Uterus (tissue), 4 donors: ENCODE data around the gene TM9SF3. TPM values are rescaled to one million over a fixed set of nuclear protein-coding genes. Genes with fewer than 3 reads are reported as not detected.

Source experiments
- DNase-seq, 2 donors: peaks; one replicate each; pipeline ENCODE4 v3.0.0-alpha.2; 2019 to 2020
- H3K27ac ChIP-seq, 2 donors: fragments of 200-600 bp; sonication (generic); 1 replicate in 1 of 2; 2 replicates in 1 of 2; pipeline ENCODE4 v1.5.1; 2016 to 2018
- H3K27me3 ChIP-seq, 2 donors: fragments of 200-600 bp; sonication (generic); one replicate each; pipeline ENCODE4 v1.5.1; 2018 to 2019; ENCODE audit warnings: control low read depth in 1 of 2
- H3K36me3 ChIP-seq, 2 donors: fragments of 200-600 bp; sonication (generic); one replicate each; pipeline ENCODE4 v1.5.1; 2019; ENCODE audit warnings: control low read depth in 1 of 2
- H3K4me1 ChIP-seq, 2 donors: fragments of 200-600 bp; sonication (generic); one replicate each; pipeline ENCODE4 v1.5.1; 2018 to 2019; ENCODE audit warnings: control low read depth in 1 of 2
- H3K4me3 ChIP-seq, 2 donors: fragments of 200-600 bp; sonication (generic); 1 replicate in 1 of 2; 2 replicates in 1 of 2; pipeline ENCODE4 v1.5.1; 2018 to 2019; ENCODE audit warnings: mild to moderate bottlenecking in 1 of 2
- H3K9me3 ChIP-seq, 2 donors: fragments of 200-600 bp; sonication (generic); one replicate each; pipeline ENCODE4 v1.5.1; 2019; ENCODE audit warnings: control low read depth in 1 of 2
- CTCF ChIP-seq, 4 experiments: fragments of 200-600 bp in 2 of 4; fragments of 450-650 bp in 2 of 4; sonication (generic) in 2 of 4; IDR thresholded peaks; one replicate each; pipeline ENCODE4 v1.5.1; 2016 to 2019; ENCODE audit warnings: antibody characterized with exemption in 4 of 4, mild to moderate bottlenecking in 2 of 4, moderate library complexity in 1 of 4
- POLR2A ChIP-seq, 2 donors: fragments of 450-650 bp; IDR thresholded peaks; one replicate each; pipeline ENCODE4 v1.6.1; 2016; ENCODE audit warnings: antibody characterized with exemption in 2 of 2, mild to moderate bottlenecking in 1 of 2, moderate library complexity in 1 of 2
- intact Hi-C: fragments of 100-400 bp; cut with DNase I; formaldehyde crosslinking; loops from one replicate; pipeline ENCODE4 v1.15.1; 2023; ENCODE audit warnings: low total_unique reads
- total RNA-seq, 4 donors: library from RNA; depleted of rRNA in 3 of 4; stranded (reverse); fragments of >200 nt in 3 of 4; gene quantifications; one replicate each; pipeline versions ENCODE4 v1.1.0 to v1.2.4, GENCODE V29; 2014 to 2023
- donor health status: DM: yes; HTN: yes; CAD: no.

Gene TM9SF3
- total RNA-seq, 4 donors from 2014 or later, result 86.8 to 210 (median 113) TPM

GRCh38 chr10:96505150-96506136 is 81.4 kb downstream of the TM9SF3 start:
- intact Hi-C loops, result no loop called here
- Histone ChIP-seq H3K27me3 (no peaks in the 10 kb centered on the region), H3K36me3 (no peaks in the 10 kb centered on the region), H3K27ac (no peak overlapping the region), H3K9me3 (no peaks in the 10 kb centered on the region), H3K4me3 (no peak overlapping the region), H3K4me1 (no peaks in the 10 kb centered on the region)
- no peak for TF ChIP-seq POLR2A (IDR thresholded peaks at IDR 0.05)
- no peak for TF ChIP-seq CTCF (IDR thresholded peaks at IDR 0.05)
- DNase-seq, result no peak

- TF ChIP-seq POLR2A (IDR thresholded peaks at IDR 0.05), result no peak
- TF ChIP-seq CTCF (IDR thresholded peaks at IDR 0.05), result no peak
- Histone ChIP-seq H3K9me3 (no peaks in the 10 kb centered on the region), H3K36me3 (no peaks in the 10 kb centered on the region), H3K4me1 (no peaks in the 10 kb centered on the region), H3K27ac (no peak overlapping the region), H3K27me3 (no peaks in the 10 kb centered on the region), H3K4me3 (no peak overlapping the region)
- intact Hi-C loops, result no loop called here
- no peak for DNase-seq
Measured at GRCh38 chr10:96502561-96503282, 84.1 kb downstream of the TM9SF3 start.

DNA sequence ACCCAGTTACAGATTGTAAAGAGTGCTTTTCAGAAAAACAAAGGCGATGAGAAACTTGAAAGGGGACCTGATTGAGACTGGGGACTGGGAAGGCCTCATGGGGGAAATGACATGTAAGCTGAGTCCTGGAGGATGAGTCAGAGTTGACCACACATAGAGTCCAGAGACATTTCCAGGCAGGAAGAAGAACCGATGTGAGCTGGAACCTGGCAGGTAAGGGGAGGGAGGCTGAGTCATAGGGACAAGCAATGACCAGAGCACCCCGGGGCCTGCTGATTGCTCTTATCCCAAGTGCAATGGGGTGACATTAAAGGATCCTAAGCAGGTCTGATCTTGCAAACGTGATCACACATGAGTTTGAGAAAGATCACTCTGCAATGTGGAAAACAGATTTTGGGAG is 84.8 kb downstream of the TM9SF3 start:
- Histone ChIP-seq H3K9me3 (no peaks in the 10 kb centered on the region), H3K4me1 (no peaks in the 10 kb centered on the region), H3K27ac (no peak overlapping the region), H3K27me3 (no peaks in the 10 kb centered on the region), H3K36me3 (no peaks in the 10 kb centered on the region), H3K4me3 (no peak overlapping the region)
- DNase-seq, result no peak
- intact Hi-C loops, result no loop called here
- TF ChIP-seq CTCF (IDR thresholded peaks at IDR 0.05) (no peak), POLR2A (IDR thresholded peaks at IDR 0.05) (no peak)

DNA sequence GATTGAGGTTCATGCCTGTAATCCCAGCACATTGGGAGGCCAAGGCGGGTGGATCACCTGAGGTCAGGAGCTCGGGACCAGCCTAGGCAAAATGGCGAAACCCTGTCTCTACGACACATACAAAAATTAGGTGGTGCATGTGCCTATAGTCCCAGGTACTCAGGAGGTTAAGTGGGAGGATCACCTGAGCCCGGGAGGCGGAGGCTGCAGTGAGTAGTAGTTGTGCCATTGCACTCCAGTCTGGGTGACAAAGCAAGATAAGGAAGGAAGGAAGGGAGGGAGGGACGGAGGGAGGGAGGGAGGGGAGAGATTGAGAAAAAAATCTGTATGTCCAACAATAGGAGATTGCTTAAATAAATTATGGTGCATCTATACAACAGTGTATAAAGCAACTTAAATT is 86.3 kb downstream of the TM9SF3 start:
- intact Hi-C loops, result no loop called here
- Histone ChIP-seq H3K4me3 (no peak overlapping the region), H3K27ac (no peak overlapping the region)

More for the DNA sequence above, 86.3 kb downstream of the TM9SF3 start:
- DNase-seq, result no peak
- H3K9me3 ChIP-seq, result no peaks in the 10 kb centered on the region
- no peaks in the 10 kb centered on the region for H3K4me1 ChIP-seq
- no peaks in the 10 kb centered on the region for H3K27me3 ChIP-seq
- H3K36me3 ChIP-seq, result no peaks in the 10 kb centered on the region
- TF ChIP-seq POLR2A (IDR thresholded peaks at IDR 0.05) (no peak), CTCF (IDR thresholded peaks at IDR 0.05) (no peak)
